HG02981 (cell line): ENCODE data around the gene LIME1.
"Not testable (repeated sequence)": the region's sequence is repeated elsewhere in the genome, so short reads cannot be mapped to it uniquely, and the experiment has no call there.

Experiments used
- ATAC-seq: cut with Tn5 transposase; IDR thresholded peaks from one replicate; pipeline ENCODE4 v1.9.1; 2021; ENCODE audit warnings: mild to moderate bottlenecking, moderate library complexity; ENCODE audit not compliant: unreplicated experiment

Gene LIME1

GRCh38 chr20:63706852-63707557, 29.5 kb upstream of the LIME1 start:
- ATAC-seq: peak; percentile 18

GRCh38 chr20:63707558-63708300, 28.7 kb upstream of the LIME1 start, which contains the start of the genes ARFRP1 and ZGPAT:
TSS of gene ARFRP1 (minus strand) at chr20:63707976. CDS start at chr20:63707091, 885 bp downstream.
TSS of gene ZGPAT (plus strand) at chr20:63708039. CDS start at chr20:63708581, 542 bp downstream.
- ATAC-seq: peak; percentile 74

GRCh38 chr20:63708301-63709148, 27.9 kb upstream of the LIME1 start:
- peak; percentile 14 for ATAC-seq

GRCh38 chr20:63709149-63709527, 27.3 kb upstream of the LIME1 start:
- no peak for ATAC-seq

DNA sequence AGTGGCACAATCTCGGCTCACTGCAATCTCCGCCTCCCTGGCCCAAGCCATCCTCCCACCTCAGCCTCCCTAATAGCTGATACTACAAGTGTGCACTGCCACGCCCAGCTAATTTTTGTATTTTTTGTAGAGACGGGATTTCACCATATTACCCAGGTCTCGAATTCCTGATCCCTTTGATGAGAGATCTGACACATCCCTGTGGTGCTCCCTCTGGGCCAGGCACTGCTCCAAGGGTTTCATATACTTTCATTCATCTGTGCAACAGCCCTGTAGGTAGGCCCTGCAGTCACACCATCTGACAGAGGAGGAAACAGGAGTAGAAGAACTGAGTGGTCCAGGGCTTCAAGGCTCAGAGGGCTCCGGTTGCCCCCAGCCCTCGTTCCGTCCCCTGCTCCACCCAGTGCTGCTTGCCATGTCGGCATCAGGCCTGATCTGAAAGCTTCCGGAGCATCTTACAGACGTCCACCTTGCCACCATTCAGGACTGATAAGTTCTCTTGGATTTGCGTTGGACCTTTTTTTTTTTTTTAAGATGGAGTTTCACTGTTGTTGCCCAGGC, 25.3 kb upstream of the LIME1 start:
- no peak for ATAC-seq

- ATAC-seq: no peak
Observed at GRCh38 chr20:63712191-63712590, 24.3 kb upstream of the LIME1 start.

GRCh38 chr20:63714858-63715257, 21.6 kb upstream of the LIME1 start:
- no peak for ATAC-seq

- no peak for ATAC-seq
Observed at GRCh38 chr20:63718996-63719395, 17.5 kb upstream of the LIME1 start.

- ATAC-seq: not testable (repeated sequence)
Observed at GRCh38 chr20:63722967-63723622, 13.4 kb upstream of the LIME1 start.

DNA sequence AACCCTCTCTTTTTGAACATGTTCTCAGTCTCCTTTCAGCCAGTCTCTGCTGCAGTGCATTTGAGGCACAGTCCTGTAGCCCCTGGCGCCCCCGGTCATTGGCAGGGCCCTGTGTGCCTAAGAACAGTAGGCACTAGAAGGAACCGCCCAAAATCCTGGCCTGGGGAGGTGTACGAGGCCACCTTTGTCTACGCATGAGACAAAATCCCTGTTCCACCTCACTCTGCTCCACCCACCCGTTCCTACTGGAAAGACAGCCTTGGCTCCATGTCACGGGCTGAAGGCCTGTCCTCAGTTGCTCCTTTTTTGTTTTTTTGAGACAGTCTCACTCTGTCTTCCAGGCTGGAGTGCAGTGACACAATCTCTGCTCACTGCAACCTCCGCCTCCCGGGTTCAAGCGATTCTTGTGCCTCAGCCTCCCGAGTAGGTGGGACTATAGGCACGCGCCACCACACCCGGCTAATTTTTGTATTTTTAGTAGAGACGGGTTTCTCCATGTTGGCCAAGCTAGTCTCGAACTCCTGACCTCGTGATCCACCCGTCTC, 6.2 kb upstream of the LIME1 start:
- not testable (repeated sequence) for ATAC-seq

GRCh38 chr20:63731410-63731809, 5.1 kb upstream of the LIME1 start:
- ATAC-seq: no peak

- no peak for ATAC-seq
Observed at GRCh38 chr20:63732118-63733095, 4.1 kb upstream of the LIME1 start.

DNA sequence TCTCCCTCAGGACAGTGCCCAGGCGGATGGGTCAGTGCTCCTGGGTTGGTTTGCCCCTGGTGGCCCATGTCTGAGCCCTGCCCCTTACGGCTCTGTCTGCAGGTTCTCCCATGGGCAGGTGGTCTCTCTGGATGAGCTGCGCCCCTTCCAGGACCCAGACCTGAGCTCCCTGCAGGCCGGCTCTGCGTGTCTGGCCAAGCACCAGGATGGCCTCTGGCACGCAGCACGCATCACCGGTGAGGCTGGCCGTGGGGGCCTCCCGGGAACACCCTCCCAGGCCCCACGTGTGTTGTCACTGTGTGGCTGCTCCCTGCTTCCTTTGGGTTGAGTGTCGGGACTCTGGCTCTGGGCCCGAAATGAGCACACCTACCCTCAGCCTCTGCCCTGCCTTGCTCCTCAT, 3.3 kb upstream of the LIME1 start:
- no peak for ATAC-seq

GRCh38 chr20:63733579-63734081, 2.8 kb upstream of the LIME1 start:
- ATAC-seq: no peak

DNA sequence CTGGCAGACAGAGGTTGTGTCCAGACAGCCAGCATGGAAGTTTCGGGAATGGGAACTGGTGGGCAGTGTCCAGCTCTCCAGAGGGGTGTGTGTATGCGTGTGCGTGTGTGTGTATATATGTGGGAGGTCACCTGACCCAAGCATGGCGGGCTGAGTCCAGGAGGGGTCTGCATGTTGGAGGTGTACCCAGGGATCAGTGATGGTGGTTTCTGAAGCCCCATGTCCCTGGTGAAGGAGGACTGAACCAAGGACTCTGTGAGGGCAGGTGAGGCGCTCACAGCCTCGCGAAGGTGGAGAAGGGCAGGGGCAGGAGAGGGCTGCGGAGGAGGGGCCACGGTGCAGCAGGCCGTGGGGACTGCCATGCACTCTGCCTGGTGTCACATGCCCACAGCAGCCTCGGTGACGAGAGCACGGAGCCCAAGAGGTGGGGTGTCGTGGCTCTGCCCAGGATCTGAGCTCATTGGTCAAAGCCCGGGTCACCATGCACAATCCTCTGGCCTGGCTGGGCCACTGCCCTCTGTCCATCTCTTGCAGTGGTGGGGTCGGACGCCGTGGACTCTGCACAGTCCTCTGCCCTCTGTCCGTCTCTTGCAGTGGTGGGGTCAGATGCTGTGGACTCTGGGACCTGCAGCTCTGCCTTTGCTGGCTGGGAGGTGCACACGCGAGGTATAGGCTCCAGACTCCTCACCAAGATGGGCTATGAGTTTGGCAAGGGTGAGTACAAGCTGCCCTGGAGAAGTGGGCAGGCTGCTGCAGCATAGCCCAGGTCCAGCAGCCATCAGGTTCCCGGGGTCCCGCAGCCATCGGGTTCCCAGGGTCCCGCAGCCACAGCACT, 2.1 kb upstream of the LIME1 start:
- no peak for ATAC-seq

GRCh38 chr20:63734946-63735858, 1.3 kb upstream of the LIME1 start:
- no peak for ATAC-seq
